D341Med (cell line): ENCODE measurements around the gene TOMM40L.

ENCODE experiments used
- DNase-seq: peaks from one replicate; pipeline ENCODE4 v3.0.0; 2012; ENCODE audit warnings: low spot score

TOMM40L gene

GRCh38 chr1:161197560-161198193 lies 28.2 kb upstream of the TOMM40L start:
- DNase-seq: no peak

DNA sequence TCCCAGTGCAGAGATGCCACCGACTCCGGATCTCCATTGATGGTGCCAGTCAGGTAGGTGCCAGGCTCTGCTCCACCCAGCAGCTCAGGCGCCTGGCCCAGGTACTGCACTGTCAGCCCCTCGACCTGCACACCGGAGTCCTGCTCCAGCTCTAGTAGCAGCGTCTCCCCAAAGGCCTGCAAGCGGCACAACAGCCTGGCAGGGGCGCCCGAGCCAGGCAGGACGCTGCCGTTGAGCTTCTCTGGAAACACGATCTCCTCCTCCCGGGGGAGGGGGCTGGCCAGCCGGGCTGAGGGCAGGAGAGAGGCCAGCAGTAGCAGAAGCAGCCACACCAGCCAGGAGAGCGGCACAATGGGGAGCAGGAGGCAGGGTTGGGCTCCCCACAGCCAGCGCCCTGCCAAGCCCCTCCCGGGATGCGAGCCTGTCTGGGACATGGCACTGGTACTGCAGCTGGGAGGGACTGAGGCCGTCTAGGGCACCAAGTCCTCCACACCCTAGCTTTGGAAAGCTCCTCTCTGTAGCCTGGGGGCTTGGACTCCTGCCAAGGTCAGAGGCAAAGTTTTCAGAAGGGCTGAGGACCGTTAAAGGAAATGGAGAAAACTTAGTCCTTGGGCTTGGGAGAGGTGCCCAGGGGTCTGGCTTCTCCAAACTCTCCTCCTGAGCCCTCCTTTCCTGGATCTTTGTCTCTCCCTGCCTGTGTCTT lies 27.5 kb upstream of the TOMM40L start:
- no peak for DNase-seq

- DNase-seq: peak; percentile 68
Observed at GRCh38 chr1:161198897-161199431, 26.9 kb upstream of the TOMM40L start, which contains the start of gene ADAMTS4. TSS of gene ADAMTS4 (minus strand) at chr1:161199054. CDS start at chr1:161198627, 427 bp downstream.

GRCh38 chr1:161199506-161200139 lies 26.2 kb upstream of the TOMM40L start:
- no peak for DNase-seq

GRCh38 chr1:161200421-161200991 lies 25.4 kb upstream of the TOMM40L start:
- DNase-seq: no peak

- no peak for DNase-seq
Observed at GRCh38 chr1:161200992-161201835, 24.6 kb upstream of the TOMM40L start.

GRCh38 chr1:161201836-161202712 lies 23.8 kb upstream of the TOMM40L start, which contains the start of gene NDUFS2:
TSS of gene NDUFS2 (plus strand) at chr1:161202367. CDS start at chr1:161202386, 19 bp downstream.
- peak; percentile 94 for DNase-seq

- DNase-seq: no peak
Observed at GRCh38 chr1:161206411-161207140, 19.3 kb upstream of the TOMM40L start.

DNA sequence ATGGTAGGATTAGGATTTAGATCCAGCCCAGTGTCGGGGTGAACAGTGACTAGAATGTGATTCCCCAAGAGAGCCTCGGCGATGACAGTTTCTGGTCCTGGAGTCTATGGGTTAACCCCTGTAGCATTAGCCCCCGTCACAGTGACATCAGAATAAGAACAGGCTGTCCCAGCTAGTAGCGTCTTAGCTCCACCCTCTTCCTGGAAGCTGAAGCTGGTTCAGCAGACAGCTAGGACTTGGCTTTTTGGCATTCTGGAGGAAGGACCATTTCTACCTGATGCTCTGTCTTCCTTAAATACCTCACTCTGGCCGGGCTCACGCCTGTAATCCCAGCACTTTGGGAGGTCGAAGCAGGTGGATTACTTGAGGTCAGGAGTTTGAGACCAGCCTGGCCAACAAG lies 18.7 kb upstream of the TOMM40L start:
- DNase-seq: no peak

DNA sequence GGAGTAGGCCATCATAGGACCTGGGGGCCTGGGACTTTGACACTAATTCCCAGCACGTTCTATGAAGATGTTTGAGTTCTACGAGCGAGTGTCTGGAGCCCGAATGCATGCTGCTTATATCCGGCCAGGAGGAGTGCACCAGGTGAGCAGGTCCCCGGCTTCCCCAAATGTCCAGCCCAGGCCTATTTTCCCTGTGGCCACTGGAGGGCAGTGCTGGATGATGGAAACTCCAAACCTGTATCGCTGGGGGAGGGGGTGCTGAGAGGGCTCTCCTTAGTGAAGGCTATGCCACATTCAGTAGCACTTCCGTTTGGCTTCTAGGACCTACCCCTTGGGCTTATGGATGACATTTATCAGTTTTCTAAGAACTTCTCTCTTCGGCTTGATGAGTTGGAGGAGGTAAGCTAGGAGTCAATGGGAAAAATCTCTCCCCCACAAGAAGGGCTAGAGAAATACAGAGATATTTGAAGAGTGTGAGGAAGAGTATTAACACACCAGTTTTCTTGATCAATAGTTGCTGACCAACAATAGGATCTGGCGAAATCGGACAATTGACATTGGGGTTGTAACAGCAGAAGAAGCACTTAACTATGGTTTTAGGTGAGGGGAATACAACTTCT lies 16.0 kb upstream of the TOMM40L start:
- DNase-seq: peak; percentile 90

- no peak for DNase-seq
Observed at GRCh38 chr1:161214369-161214768, 11.5 kb upstream of the TOMM40L start.

DNA sequence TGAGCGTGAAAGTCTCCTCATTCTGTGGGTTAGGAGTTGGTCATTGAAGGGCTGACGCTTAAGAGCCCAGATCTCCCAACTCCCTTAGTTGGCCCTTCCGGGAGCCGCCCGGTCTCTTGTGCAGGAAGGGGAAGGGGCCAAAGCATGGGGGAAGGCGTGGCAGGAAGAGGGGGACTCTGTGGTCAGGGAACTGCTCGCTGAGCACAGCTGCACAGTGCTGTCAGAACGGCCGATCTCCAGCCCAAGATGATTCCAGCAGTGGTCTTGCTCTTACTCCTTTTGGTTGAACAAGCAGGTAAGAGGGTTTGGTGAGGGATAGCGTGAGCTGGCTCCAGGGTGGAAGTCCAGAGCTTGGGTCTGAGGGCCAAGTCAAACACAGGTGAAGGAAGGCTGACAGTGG lies 10.8 kb upstream of the TOMM40L start, which contains the start of gene FCER1G:
Gene FCER1G (plus strand): TSS at position 220 of the 400 bp plus-strand sequence. CDS start 27 bp downstream, at position 247.
- DNase-seq: no peak

DNA sequence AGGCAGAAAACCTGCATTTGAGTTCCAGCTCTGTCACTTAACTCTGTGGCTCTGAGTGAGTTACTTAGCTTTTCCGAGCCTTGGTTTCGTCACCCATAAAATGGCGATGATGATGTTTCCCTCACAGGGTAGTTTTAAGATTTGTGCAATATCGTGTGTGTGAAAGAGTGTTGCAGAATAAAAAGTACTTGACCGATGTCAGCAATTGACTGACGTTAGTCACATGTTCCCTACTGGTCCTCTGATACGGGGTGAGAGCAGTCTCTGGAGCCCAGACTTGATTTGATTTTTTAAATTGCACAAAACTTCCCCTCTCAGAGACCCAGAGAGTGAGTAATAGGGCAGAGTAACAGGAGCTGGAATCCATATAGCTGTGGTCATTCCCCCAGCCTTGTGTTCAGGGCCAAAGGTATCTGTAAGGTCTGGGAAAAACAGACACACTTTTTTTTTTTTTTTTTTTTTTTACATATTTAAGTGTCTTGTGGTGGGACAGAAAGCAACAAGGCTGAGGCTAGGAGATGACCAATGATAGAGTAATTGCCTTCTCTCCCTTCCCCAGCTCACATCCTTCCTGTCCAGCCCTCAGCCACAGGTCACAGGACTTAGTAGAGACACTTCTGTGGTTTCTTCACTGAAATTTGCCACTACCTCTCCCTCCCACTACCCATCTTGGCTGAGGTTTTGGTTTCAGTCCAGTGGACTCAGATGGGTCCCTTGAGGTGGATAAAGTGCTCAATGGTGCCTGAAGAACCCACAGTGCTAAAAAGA lies 8.7 kb upstream of the TOMM40L start:
- DNase-seq: no peak

GRCh38 chr1:161217831-161218230 lies 8.0 kb upstream of the TOMM40L start:
- no peak for DNase-seq

DNA sequence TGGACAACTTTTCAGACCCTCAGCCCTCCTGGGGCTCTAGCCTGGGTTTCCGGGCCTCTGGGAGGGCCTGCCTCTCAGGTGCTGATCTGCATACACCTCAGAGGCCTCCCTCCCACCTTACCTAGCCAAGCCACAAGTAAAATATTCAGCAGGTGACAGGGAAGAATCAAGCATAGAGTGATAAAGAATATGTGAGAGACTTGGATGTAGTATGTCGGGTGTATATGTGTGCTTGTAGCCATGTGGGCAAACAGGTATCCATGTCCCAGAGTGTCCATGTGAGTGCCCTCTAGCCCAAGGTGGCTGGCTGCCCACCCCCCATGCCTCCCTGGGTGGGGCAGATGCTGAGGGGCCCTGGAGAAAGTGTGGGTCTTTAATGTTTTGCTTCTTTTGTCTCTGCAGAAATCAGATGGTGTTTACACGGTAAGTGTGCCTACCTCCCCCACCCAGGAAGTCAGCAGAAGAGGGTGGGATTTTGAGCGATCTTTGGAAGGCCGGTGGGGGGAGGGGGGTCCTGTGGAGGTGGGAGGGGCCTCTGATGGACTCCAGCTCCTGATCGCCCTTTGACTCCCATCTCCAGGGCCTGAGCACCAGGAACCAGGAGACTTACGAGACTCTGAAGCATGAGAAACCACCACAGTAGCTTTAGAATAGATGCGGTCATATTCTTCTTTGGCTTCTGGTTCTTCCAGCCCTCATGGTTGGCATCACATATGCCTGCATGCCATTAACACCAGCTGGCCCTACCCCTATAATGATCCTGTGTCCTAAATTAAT lies 7.4 kb upstream of the TOMM40L start:
- DNase-seq: no peak

- DNase-seq: no peak
Observed at GRCh38 chr1:161219078-161219892, 6.6 kb upstream of the TOMM40L start.

DNA sequence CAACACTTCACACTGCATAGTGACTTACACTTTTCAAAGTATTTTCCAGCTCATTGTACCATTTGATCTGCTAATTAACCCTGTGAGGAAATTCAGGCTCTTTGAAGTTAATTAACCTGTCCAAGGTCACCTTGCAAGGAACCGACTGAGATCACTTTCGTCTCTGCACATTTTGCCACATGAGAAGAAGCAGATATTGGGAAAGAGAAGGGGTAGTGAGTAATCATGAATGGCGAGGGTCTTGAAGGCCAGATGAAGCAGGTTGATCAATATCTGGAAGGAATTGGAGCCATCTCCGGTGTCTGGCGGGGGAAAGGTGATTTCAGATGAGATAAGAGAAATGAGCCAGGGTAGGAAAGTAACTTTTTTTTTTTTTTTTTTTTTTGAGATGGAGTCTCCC lies 5.9 kb upstream of the TOMM40L start:
- DNase-seq: no peak
